ENCODE results near the gene SGK1. TPM values are rescaled to one million over a fixed set of nuclear protein-coding genes. Genes with fewer than 3 reads are reported as not detected.
"Not testable (repeated sequence)": the region's sequence is repeated elsewhere in the genome, so short reads cannot be mapped to it uniquely, and the experiment has no call there.

The SGK1 gene
- total and polyA plus RNA-seq, 2 donors from 2014 or later: 142 to 324 TPM

- H3K27me3 ChIP-seq (ENCODE audit: control insufficient read depth, insufficient read depth, low read length): no peaks in the 10 kb centered on the region
- intact Hi-C loops (cut with DNase I): no loop called here
- no peak for FAIRE-seq
Observed at GRCh38 chr6:134281388-134281787, 36.5 kb downstream of the SGK1 start.

GRCh38 chr6:134278000-134278399 lies 39.9 kb downstream of the SGK1 start:
- TF ChIP-seq CTCF (IDR thresholded peaks at IDR 0.05; ENCODE audit: borderline replicate concordance, extremely low read depth, insufficient read depth): no peak

More at GRCh38 chr6:134281388-134281787, 36.5 kb downstream of the SGK1 start:
- H3K27ac ChIP-seq (ENCODE audit: low read depth in 2 of 2, low read length in 2 of 2): no peak overlapping the region
- no peak for TF ChIP-seq CTCF (IDR thresholded peaks at IDR 0.05; ENCODE audit: borderline replicate concordance, extremely low read depth, insufficient read depth)
- no peaks in the 10 kb centered on the region for H3K36me3 ChIP-seq (ENCODE audit: control insufficient read depth in 2 of 3, insufficient read depth in 3 of 3, low read length in 3 of 3)
- H3K9ac ChIP-seq (ENCODE audit: low read length in 3 of 3): no peak overlapping the region
- no peak overlapping the region for H3K4me3 ChIP-seq (ENCODE audit: low read length in 3 of 3)
- no peaks in the 10 kb centered on the region for H3K4me1 ChIP-seq (ENCODE audit: control insufficient read depth in 2 of 3, insufficient read depth in 2 of 3, low read depth in 1 of 3, low read length in 3 of 3)
- H3K9me3 ChIP-seq (ENCODE audit: control insufficient read depth in 2 of 3, insufficient read depth in 1 of 3, low read length in 3 of 3): no peaks in the 10 kb centered on the region
- DNase-seq: no peak

GRCh38 chr6:134276891-134277377 lies 41.0 kb downstream of the SGK1 start:
- H3K9ac ChIP-seq (ENCODE audit: low read length in 3 of 3); H3K27ac ChIP-seq (ENCODE audit: low read depth in 2 of 2, low read length in 2 of 2); FAIRE-seq; intact Hi-C loops (cut with DNase I); H3K4me1 ChIP-seq (ENCODE audit: control insufficient read depth in 2 of 3, insufficient read depth in 2 of 3, low read depth in 1 of 3, low read length in 3 of 3); H3K4me3 ChIP-seq (ENCODE audit: low read length in 3 of 3); DNase-seq; H3K27me3 ChIP-seq (ENCODE audit: control insufficient read depth, insufficient read depth, low read length); H3K9me3 ChIP-seq (ENCODE audit: control insufficient read depth in 2 of 3, insufficient read depth in 1 of 3, low read length in 3 of 3); H3K36me3 ChIP-seq (ENCODE audit: control insufficient read depth in 2 of 3, insufficient read depth in 3 of 3, low read length in 3 of 3): not testable (repeated sequence)

More at GRCh38 chr6:134278000-134278399, 39.9 kb downstream of the SGK1 start:
- Histone ChIP-seq H3K4me1 (ENCODE audit: control insufficient read depth in 2 of 3, insufficient read depth in 2 of 3, low read depth in 1 of 3, low read length in 3 of 3) (no peaks in the 10 kb centered on the region), H3K9ac (ENCODE audit: low read length in 3 of 3) (no peak overlapping the region), H3K4me3 (ENCODE audit: low read length in 3 of 3) (no peak overlapping the region), H3K27me3 (ENCODE audit: control insufficient read depth, insufficient read depth, low read length) (no peaks in the 10 kb centered on the region), H3K27ac (ENCODE audit: low read depth in 2 of 2, low read length in 2 of 2) (no peak overlapping the region), H3K9me3 (ENCODE audit: control insufficient read depth in 2 of 3, insufficient read depth in 1 of 3, low read length in 3 of 3) (no peaks in the 10 kb centered on the region), H3K36me3 (ENCODE audit: control insufficient read depth in 2 of 3, insufficient read depth in 3 of 3, low read length in 3 of 3) (no peaks in the 10 kb centered on the region)
- DNase-seq (no peak), FAIRE-seq (no peak)
- intact Hi-C loops (cut with DNase I): no loop called here

GRCh38 chr6:134272374-134272773 lies 45.5 kb downstream of the SGK1 start:
- H3K9ac ChIP-seq (ENCODE audit: low read length in 3 of 3): no peak overlapping the region
- H3K27me3 ChIP-seq (ENCODE audit: control insufficient read depth, insufficient read depth, low read length): no peaks in the 10 kb centered on the region
- no peak for FAIRE-seq

More at GRCh38 chr6:134272374-134272773, 45.5 kb downstream of the SGK1 start:
- H3K9me3 ChIP-seq (ENCODE audit: control insufficient read depth in 2 of 3, insufficient read depth in 1 of 3, low read length in 3 of 3): no peaks in the 10 kb centered on the region
- TF ChIP-seq CTCF (IDR thresholded peaks at IDR 0.05; ENCODE audit: borderline replicate concordance, extremely low read depth, insufficient read depth): no peak
- intact Hi-C loops (cut with DNase I): no loop called here
- H3K27ac ChIP-seq (ENCODE audit: low read depth in 2 of 2, low read length in 2 of 2): no peak overlapping the region
- H3K4me3 ChIP-seq (ENCODE audit: low read length in 3 of 3): no peak overlapping the region
- H3K4me1 ChIP-seq (ENCODE audit: control insufficient read depth in 2 of 3, insufficient read depth in 2 of 3, low read depth in 1 of 3, low read length in 3 of 3): peaks cover 0 to 3% (median 0%) of the 10 kb centered on the region in 3 donors
- no peaks in the 10 kb centered on the region for H3K36me3 ChIP-seq (ENCODE audit: control insufficient read depth in 2 of 3, insufficient read depth in 3 of 3, low read length in 3 of 3)
- DNase-seq: no peak

Data from kidney (tissue), 14 donors.